GM12892 (cell line): ENCODE measurements around the gene CPNE2.
"Not testable (repeated sequence)": the region's sequence is repeated elsewhere in the genome, so short reads cannot be mapped to it uniquely, and the experiment has no call there.

ENCODE experiments used
- POLR2A ChIP-seq: IDR thresholded peaks from 2 replicates; pipeline ENCODE4 v1.6.1; 2011; ENCODE audit warnings: low read depth, low read length, control low read depth
- TAF1 ChIP-seq: IDR thresholded peaks from 2 replicates; pipeline ENCODE4 v1.6.1; 2011; ENCODE audit warnings: low read depth, mild to moderate bottlenecking, control low read depth, low read length, borderline replicate concordance

DNA sequence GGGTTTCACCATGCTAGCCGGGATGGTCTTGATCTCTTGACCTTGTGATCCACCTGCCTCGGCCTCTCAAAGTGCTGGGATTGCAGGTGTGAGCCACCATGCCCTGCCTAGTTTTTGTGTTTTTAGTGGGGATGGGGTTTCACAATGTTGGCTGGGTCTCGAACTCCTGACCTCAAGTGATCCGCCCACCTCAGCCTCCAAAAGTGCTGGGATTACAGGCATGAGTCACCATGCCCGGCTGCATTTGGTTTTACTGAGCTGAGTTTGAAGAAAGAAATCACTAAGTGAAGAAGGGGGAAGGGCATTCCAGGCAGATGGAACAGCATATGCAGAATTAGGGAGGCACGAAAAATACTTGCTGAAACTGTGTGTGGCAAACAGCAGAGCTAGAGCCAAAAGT, 7.6 kb downstream of the CPNE2 start:
- not testable (repeated sequence) for TF ChIP-seq POLR2A, TAF1
